ENCODE measurements around the gene RPL36AL.
A peak's percentile ranks its signal among the peaks of the same experiment; 100 is the strongest.

- TF ChIP-seq EZH2 (IDR thresholded peaks at IDR 0.05; ENCODE audit: borderline replicate concordance, insufficient read depth, low read depth, low read length, poor library complexity, severe bottlenecking) (no peak), CTCF (IDR thresholded peaks at IDR 0.05) (peak; percentile 43)
Observed at GRCh38 chr14:49620182-49621113, at the start of gene RPL36AL, which contains the start of gene MGAT2.
